ENCODE data around the gene P2RX2. TPM values are rescaled to one million over a fixed set of nuclear protein-coding genes. Genes with fewer than 3 reads are reported as not detected.

P2RX2 gene
- total and polyA plus RNA-seq, 2 experiments from 2014 or later, result 1.1 to 1.7 TPM

DNA sequence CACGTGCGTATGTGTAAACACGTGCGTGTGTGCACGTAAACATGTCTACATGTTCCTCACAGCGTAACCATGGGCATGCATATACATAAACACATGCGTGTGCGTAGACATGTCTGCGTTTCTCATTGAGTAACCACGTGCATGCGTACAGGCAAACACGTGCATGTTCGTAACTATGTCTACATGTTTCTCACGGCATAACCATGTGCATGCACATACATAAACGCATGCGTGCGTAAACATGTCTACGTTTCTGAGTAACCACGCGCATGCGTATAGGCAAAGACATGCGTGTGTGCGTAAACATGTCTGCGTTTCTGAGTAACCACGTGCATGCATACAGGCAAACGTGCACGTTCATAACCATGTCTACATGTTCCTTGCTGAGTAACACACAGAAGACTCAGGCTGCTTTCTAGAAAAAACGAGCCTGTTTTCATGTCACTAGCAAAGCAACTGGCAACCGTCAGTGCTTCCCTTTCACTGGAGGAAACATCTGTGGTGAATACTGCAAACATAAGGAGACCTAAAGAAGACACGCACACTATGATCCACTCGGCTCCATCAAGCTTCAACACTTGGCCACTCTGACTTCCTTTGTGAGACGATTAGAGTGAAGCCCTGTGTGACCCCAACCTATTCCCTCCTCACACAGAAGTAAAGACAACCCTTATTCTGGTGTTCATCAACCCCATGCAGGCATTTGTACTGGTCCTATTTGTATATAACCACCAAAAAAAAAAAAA is 39.7 kb downstream of the P2RX2 start (continued):
- TF ChIP-seq, protein P1, sequence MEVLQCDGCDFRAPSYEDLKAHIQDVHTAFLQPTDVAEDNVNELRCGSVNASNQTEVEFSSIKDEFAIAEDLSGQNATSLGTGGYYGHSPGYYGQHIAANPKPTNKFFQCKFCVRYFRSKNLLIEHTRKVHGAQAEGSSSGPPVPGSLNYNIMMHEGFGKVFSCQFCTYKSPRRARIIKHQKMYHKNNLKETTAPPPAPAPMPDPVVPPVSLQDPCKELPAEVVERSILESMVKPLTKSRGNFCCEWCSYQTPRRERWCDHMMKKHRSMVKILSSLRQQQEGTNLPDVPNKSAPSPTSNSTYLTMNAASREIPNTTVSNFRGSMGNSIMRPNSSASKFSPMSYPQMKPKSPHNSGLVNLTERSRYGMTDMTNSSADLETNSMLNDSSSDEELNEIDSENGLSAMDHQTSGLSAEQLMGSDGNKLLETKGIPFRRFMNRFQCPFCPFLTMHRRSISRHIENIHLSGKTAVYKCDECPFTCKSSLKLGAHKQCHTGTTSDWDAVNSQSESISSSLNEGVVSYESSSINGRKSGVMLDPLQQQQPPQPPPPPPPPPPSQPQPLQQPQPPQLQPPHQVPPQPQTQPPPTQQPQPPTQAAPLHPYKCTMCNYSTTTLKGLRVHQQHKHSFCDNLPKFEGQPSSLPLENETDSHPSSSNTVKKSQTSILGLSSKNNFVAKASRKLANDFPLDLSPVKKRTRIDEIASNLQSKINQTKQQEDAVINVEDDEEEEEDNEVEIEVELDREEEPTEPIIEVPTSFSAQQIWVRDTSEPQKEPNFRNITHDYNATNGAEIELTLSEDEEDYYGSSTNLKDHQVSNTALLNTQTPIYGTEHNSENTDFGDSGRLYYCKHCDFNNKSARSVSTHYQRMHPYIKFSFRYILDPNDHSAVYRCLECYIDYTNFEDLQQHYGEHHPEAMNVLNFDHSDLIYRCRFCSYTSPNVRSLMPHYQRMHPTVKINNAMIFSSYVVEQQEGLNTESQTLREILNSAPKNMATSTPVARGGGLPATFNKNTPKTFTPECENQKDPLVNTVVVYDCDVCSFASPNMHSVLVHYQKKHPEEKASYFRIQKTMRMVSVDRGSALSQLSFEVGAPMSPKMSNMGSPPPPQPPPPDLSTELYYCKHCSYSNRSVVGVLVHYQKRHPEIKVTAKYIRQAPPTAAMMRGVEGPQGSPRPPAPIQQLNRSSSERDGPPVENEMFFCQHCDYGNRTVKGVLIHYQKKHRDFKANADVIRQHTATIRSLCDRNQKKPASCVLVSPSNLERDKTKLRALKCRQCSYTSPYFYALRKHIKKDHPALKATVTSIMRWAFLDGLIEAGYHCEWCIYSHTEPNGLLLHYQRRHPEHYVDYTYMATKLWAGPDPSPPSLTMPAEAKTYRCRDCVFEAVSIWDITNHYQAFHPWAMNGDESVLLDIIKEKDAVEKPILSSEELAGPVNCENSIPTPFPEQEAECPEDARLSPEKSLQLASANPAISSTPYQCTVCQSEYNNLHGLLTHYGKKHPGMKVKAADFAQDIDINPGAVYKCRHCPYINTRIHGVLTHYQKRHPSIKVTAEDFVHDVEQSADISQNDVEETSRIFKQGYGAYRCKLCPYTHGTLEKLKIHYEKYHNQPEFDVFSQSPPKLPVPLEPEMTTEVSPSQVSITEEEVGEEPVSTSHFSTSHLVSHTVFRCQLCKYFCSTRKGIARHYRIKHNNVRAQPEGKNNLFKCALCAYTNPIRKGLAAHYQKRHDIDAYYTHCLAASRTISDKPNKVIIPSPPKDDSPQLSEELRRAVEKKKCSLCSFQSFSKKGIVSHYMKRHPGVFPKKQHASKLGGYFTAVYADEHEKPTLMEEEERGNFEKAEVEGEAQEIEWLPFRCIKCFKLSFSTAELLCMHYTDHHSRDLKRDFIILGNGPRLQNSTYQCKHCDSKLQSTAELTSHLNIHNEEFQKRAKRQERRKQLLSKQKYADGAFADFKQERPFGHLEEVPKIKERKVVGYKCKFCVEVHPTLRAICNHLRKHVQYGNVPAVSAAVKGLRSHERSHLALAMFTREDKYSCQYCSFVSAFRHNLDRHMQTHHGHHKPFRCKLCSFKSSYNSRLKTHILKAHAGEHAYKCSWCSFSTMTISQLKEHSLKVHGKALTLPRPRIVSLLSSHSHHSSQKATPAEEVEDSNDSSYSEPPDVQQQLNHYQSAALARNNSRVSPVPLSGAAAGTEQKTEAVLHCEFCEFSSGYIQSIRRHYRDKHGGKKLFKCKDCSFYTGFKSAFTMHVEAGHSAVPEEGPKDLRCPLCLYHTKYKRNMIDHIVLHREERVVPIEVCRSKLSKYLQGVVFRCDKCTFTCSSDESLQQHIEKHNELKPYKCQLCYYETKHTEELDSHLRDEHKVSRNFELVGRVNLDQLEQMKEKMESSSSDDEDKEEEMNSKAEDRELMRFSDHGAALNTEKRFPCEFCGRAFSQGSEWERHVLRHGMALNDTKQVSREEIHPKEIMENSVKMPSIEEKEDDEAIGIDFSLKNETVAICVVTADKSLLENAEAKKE (CRISPR knock-in tag; IDR thresholded peaks at IDR 0.05), result no peak

DNA sequence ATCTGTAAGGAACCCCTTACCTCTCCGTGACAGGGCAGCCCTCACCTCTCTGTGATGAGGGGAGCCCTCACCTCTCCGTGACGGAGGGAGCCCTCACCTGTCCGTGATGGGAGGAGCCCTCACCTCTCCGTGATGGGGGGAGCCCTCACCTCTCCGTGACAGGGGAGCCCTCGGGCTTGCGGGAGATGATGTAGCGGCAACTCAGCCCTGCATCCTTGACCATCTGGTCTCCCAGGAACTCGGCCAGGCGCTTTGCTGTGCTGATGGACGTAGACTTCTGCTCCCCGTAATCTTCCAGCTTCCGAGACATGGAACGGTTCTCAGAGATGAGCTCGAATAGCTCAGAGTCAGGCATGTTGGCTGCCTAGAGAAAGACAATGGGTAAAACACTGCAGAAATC is 40.6 kb downstream of the P2RX2 start:
- peaks cover 93% of the 10 kb centered on the region for H3K36me3 Mint-ChIP-seq (ENCODE audit: low read depth)
- Histone ChIP-seq H3F3A (replicated peaks; ENCODE audit: low read depth) (0 out of 2 replicates have a peak, but pooled peaks cover 12% of the 10 kb centered on the region), H3K4me3 (no peak overlapping the region), H3K79me2 (replicated peaks; ENCODE audit: insufficient read depth) (no peaks in the 10 kb centered on the region), H3K27me3 (ENCODE audit: insufficient read depth) (no peaks in the 10 kb centered on the region), H2AFZ (no peak overlapping the region), H3K36me3 (ENCODE audit: insufficient read depth) (peaks cover 75% of the 10 kb centered on the region), H3K4me1 (ENCODE audit: insufficient read depth) (no peaks in the 10 kb centered on the region), H3K4me2 (no peak overlapping the region), H4K20me1 (replicated peaks; ENCODE audit: insufficient read depth) (peaks cover 6% of the 10 kb centered on the region), H3K9me2 (ENCODE audit: insufficient read depth) (no peaks in the 10 kb centered on the region), H3K27ac (ENCODE audit: low read depth) (no peak overlapping the region)
- DNase-seq (ENCODE audit: low spot score), result no peak
- H3K27me3 Mint-ChIP-seq (ENCODE audit: insufficient read depth, low read depth, poor library complexity), result peaks cover 2% of the 10 kb centered on the region
- H3K27ac Mint-ChIP-seq, result no peak overlapping the region
- no peaks in the 10 kb centered on the region for H3K4me1 Mint-ChIP-seq
- no peaks in the 10 kb centered on the region for H3K9me3 Mint-ChIP-seq
- no peak overlapping the region for H3K4me3 Mint-ChIP-seq
- no peak for ATAC-seq
- TF ChIP-seq, protein P2, sequence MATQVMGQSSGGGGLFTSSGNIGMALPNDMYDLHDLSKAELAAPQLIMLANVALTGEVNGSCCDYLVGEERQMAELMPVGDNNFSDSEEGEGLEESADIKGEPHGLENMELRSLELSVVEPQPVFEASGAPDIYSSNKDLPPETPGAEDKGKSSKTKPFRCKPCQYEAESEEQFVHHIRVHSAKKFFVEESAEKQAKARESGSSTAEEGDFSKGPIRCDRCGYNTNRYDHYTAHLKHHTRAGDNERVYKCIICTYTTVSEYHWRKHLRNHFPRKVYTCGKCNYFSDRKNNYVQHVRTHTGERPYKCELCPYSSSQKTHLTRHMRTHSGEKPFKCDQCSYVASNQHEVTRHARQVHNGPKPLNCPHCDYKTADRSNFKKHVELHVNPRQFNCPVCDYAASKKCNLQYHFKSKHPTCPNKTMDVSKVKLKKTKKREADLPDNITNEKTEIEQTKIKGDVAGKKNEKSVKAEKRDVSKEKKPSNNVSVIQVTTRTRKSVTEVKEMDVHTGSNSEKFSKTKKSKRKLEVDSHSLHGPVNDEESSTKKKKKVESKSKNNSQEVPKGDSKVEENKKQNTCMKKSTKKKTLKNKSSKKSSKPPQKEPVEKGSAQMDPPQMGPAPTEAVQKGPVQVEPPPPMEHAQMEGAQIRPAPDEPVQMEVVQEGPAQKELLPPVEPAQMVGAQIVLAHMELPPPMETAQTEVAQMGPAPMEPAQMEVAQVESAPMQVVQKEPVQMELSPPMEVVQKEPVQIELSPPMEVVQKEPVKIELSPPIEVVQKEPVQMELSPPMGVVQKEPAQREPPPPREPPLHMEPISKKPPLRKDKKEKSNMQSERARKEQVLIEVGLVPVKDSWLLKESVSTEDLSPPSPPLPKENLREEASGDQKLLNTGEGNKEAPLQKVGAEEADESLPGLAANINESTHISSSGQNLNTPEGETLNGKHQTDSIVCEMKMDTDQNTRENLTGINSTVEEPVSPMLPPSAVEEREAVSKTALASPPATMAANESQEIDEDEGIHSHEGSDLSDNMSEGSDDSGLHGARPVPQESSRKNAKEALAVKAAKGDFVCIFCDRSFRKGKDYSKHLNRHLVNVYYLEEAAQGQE (IDR thresholded peaks at IDR 0.05; ENCODE audit: unreplicated experiment), result no peak
- TF ChIP-seq, protein P1 (CRISPR knock-in tag; IDR thresholded peaks at IDR 0.05), result no peak
- TF ChIP-seq STAT1 (IDR thresholded peaks at IDR 0.05; ENCODE audit: unreplicated experiment) (no peak), EZH2 (IDR thresholded peaks at IDR 0.05; ENCODE audit: low read depth, unreplicated experiment) (no peak)
